LNCaP clone FGC (cell line): ENCODE measurements around the gene ATG2B.

Experiments used
- DNase-seq: peaks from one replicate; pipeline ENCODE4 v3.0.0-alpha.2; 2011; ENCODE audit warnings: low read depth
- H3K4me3 ChIP-seq: 2 replicates; pipeline ENCODE4 v1.5.1; 2011; ENCODE audit warnings: mild to moderate bottlenecking, low read depth, low read length, control low read depth
- TF ChIP-seq, protein P1 (sequence below): IDR thresholded peaks from 2 replicates; pipeline ENCODE4 v1.5.1; 2012; ENCODE audit warnings: mild to moderate bottlenecking; ENCODE audit not compliant: control insufficient read depth, insufficient read depth; ENCODE audit errors: extremely low read depth

Gene ATG2B

DNA sequence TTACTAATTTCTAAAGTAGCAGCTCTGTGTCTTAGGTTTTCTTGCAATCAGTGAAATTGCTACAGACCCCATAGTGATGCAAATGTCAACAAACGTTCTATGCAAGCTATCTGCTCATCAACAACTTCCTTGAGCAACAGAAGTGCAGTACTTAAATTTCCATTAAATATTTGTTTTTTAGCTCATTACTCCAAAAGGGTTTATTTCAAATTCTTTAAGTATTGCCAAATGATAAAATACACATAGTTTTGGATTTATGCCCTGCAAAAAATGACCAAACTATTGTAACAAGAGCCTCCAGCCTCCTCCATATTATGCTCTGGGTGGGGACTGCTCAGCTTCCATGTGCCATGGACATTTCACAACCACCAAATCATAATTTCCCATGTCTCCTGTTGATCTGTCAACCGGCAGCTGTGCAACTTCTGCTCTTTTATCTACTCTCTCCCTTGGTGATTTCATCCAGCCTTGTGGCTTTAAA, 102.8 kb downstream of the ATG2B start:
- no peak for DNase-seq
- TF ChIP-seq, protein P1, sequence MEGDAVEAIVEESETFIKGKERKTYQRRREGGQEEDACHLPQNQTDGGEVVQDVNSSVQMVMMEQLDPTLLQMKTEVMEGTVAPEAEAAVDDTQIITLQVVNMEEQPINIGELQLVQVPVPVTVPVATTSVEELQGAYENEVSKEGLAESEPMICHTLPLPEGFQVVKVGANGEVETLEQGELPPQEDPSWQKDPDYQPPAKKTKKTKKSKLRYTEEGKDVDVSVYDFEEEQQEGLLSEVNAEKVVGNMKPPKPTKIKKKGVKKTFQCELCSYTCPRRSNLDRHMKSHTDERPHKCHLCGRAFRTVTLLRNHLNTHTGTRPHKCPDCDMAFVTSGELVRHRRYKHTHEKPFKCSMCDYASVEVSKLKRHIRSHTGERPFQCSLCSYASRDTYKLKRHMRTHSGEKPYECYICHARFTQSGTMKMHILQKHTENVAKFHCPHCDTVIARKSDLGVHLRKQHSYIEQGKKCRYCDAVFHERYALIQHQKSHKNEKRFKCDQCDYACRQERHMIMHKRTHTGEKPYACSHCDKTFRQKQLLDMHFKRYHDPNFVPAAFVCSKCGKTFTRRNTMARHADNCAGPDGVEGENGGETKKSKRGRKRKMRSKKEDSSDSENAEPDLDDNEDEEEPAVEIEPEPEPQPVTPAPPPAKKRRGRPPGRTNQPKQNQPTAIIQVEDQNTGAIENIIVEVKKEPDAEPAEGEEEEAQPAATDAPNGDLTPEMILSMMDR = no peak
- no peak overlapping the region for H3K4me3 ChIP-seq

DNA sequence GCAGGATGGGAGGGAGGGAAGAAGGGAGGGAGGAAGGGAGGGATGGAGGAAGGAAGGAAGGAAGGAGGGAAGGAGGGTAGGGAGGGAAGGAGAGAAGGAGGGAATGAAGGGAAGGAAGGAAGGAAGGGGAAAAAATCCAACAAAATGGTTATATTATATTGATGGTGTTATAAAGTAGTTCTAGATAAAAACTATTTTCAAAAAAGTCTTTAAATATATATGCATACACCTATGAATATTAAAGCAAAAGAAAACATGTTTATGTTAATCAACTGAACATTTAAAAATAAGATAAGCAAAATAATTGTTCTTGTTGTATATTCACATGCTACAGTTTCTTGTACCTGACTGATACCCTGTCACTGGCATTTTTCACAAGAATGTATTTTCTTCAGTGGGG, 105.2 kb downstream of the ATG2B start:
- TF ChIP-seq, protein P1 = no peak
- no peak overlapping the region for H3K4me3 ChIP-seq
- DNase-seq = no peak

DNA sequence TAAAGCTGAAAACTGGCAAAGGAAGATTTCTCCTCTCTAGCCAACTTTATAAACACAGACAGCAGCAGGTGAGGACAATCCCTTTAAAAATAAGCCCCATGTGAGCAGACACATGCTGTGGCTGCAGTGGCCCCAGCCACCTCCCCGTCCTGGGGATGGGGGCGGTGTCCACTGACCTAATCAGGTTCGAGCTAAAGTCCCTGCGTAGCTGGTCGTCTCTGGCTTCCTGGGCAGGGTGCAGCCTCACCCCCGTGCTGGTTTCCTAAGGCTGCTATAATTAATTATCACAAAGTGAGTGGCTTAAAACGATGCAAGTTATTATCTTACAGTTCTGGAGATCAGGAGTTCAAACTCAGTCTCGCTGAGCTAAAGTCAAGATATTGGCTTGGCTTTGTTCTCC, 106.1 kb downstream of the ATG2B start:
- no peak overlapping the region for H3K4me3 ChIP-seq
- no peak for DNase-seq
- TF ChIP-seq, protein P1 = no peak

DNA sequence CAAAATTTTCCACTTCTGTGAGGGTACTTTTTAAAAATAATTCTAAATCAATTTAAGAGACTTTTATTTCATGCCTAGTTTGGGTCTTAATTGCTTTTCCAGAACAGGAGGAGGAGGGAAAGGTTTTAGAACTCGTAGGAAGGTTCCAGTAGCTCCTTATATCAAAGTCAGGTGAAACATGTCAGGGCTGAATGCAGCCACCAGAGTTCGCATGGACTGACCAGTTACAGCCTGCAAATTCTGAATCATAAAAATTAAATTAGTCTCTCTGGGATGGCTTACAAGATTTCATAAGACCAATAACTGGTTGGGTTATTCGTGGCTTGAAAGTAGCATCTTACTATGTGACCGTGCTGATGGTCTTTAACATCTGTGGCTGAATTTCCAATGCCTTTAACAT, 106.7 kb downstream of the ATG2B start:
- no peak overlapping the region for H3K4me3 ChIP-seq
- TF ChIP-seq, protein P1 = peak; percentile 9; the same call in 1 of the 2 replicates
- DNase-seq = no peak

DNA sequence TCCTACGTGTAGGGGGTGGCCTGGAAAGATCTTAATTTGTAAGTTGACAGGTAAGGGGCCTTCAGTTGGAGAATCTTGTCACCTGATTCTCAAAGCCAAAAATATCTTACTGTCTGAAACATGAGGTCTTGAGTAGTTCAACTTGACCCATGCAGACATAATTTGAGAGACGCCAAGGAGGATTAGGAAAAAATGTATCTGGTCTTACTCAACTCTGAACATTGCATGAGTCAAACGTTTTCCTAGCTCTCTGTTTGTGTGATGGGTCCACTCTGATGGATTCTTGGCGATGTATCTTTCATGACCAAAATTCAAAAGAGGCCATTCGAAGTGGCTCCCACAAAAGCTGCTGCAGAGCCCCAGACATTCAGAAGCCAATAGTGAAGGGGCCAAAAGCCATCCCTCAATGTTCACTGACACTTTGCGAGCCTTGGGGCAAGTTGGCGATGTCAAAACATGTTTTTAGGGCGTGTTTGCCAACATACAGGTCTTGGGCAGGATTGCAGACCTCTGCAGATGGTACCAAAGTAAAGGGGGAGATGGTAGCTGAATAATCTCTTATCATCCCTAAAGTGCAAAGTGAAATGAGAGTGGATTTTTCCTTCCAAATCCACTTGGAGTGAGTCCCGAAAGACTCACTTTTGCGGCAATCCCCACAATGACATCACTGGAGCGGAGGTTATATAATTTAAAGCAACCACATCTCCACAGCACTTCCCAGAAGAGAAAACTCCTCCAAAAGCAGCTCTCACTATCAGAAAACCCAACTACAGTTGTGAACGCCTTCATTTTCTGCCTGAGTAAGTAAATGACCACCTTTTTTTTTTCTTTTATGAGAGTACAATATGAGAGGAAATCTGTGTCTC, 107.4 kb downstream of the ATG2B start, which contains the start of gene BDKRB1:
Gene BDKRB1, plus strand, starts transcription at position 710 of the 866 bp plus-strand sequence. CDS start 7,473 bp downstream, outside the sequence.
- DNase-seq = no peak
- TF ChIP-seq, protein P1 = no peak
- no peak within 1 kb of the TSS for H3K4me3 ChIP-seq

DNA sequence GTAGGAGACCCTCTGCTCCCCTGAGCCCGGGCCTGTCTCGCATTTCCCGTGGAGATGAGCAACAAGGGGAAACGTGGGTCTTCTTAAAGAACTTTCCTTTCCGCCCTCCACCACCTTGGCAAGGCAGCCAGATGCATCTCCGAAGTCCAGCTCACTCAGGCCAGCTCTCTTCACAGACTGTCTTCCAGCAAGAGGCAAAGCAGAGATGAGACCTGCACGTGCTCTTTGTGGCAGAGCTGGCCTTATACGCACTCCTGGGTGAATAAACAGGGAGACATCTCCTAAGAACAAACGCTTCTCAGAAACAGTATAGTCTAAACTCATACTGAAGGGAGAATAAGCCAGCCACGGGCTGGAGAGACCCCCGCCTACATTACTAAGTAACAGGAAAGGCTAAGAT, 108.5 kb downstream of the ATG2B start:
- DNase-seq = no peak
- TF ChIP-seq, protein P1 = no peak
- H3K4me3 ChIP-seq = no peak overlapping the region
